Right renal pelvis (tissue), 4 donors: Measurements from ENCODE around the gene HCFC2. TPM values are rescaled to one million over a fixed set of nuclear protein-coding genes. Genes with fewer than 3 reads are reported as not detected.

Experiments used
- DNase-seq, 4 donors: peaks; one replicate each; pipeline ENCODE4 v3.0.0-alpha.2; 2013; ENCODE audit warnings: low read depth in 4 of 4, low spot score in 3 of 4, missing footprints in 1 of 4
- polyA plus RNA-seq, 4 donors: library from polyadenylated mRNA; unstranded; fragments of 120-200 nt; gene quantifications; one replicate each; pipeline ENCODE4 v1.2.1, GENCODE V29; 2013; ENCODE audit not compliant: insufficient read length in 4 of 4

HCFC2 gene
- polyA plus RNA-seq, 4 donors = 13.6 to 19.4 (median 18.1) TPM

DNA sequence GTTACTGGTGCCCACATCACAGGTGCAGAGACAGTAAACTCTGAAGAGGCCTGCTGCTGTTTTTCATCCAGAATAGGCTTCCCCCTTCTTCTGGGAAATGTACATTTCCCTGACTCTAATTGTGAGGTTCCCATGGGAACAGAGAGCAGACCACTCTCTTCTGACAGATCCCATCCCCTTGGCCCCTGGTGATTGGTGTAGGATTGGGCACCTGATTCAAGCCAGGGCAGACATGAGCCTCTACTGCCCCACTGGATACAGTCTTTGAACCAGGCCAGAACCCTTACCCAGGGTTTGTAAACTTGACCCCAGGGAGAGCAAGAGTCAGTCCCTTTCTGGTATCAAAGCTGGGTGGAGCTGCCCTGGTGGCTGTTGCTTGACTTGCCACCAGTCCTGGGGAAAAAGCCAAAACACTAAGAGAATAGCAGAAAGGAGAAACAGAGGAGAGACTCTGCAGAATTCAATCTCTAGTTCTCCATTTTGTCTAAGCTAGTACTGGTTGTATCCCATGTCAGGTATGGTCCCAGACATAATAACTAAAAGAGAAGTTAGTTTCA, 88.4 kb downstream of the HCFC2 start:
- no peak for DNase-seq

DNA sequence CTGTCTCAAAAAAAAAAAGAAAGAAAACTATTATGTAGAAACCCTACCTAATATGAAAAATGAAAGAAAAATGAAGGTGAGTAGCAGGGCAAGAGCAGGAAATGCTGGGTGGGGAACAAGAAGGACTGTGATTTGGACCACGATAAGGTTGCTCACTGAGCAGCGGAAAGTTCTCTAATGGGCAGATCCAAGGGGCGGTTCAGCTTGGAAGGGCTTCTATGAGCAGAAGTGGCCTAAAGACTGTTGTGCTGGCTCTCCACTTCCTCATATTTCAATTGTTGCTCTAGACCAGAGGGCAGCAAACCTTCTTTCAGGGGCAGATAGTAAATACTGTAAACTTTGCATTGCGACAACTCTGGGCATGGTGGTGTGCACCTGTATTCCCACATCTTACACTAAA, 90.0 kb downstream of the HCFC2 start:
- no peak for DNase-seq

DNA sequence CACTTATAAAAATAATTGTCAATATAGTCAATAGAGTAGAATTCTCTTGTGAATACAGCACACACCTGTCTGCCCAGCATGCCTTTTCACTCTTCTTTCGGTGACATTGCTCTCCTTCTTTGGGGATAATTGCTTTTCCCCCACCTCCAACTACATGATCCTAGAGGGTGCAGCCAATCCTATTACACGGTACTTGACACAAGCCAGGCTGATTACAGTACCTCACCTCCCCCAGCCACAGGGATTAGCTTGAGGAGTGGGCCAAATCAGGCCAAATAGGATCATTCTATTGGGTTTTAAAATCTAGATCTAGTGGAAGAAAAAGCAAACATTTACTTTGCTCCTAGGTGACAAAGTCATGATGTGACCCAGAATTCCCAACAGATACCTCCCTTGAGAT, 90.5 kb downstream of the HCFC2 start:
- DNase-seq = no peak

Other genes with a start within 250 kb of the HCFC2 start
- gene NT5DC3, start 223.3 kb upstream of the HCFC2 start, polyA plus RNA-seq = 1 to 10 TPM; 3.3 to 4.1 (median 3.7) TPM
- gene HSP90B1, start 134.1 kb upstream of the HCFC2 start, polyA plus RNA-seq = 1,000 to 10,000 TPM in 3 of 4 donors, 100 to 1,000 TPM in 1; 939 to 1,143 (median 1,038) TPM
- 10 to 100 TPM; 48.3 to 58.4 (median 52.0) TPM for gene TDG, start 98.7 kb upstream of the HCFC2 start, polyA plus RNA-seq
- 10 to 100 TPM; 11.5 to 17.7 (median 16.0) TPM for gene GLT8D2, start 14.3 kb upstream of the HCFC2 start, polyA plus RNA-seq
- gene NFYB, start 73.7 kb downstream of the HCFC2 start, polyA plus RNA-seq = 100 to 1,000 TPM in 3 of 4 donors, 10 to 100 TPM in 1; 90.1 to 113 (median 107) TPM
- 10 to 100 TPM; 56.3 to 75.0 (median 66.2) TPM for gene TXNRD1, start 151.2 kb downstream of the HCFC2 start, polyA plus RNA-seq
- 1 to 10 TPM; 4.3 to 4.8 (median 4.6) TPM for gene EID3, start 239.2 kb downstream of the HCFC2 start, polyA plus RNA-seq